K562 (cell line): ENCODE results near the gene WWOX. TPM values are rescaled to one million over a fixed set of nuclear protein-coding genes. Genes with fewer than 3 reads are reported as not detected.

Experiments
- ATAC-seq: fragments of 200-7000 bp; cut with Tn5 transposase; 3 replicates; pipeline ENCODE4 v1.9.1; 2020; ENCODE audit warnings: moderate library complexity
- BruUV-seq: library from RNA; stranded (reverse); fragments of 400-500 nt; replicated peaks from 2 replicates; lab custom pipeline; 2021; lab: Mats Ljungman, UMichigan
- CTCF ChIA-PET: fragments of 300-600 bp; formaldehyde crosslinking; extraction: SDS; loops from one replicate; lab custom pipeline; 2021; ENCODE audit warnings: low intra/inter-chr PET ratio; lab: Yijun Ruan, JAX
- POLR2A ChIA-PET: fragments of 300-600, 350-650 bp; sonication (Branson Sonifier 250); formaldehyde crosslinking; extraction: SDS; loops from one replicate; lab custom pipeline; 2021; ENCODE audit warnings: antibody characterized with exemption, inconsistent platforms; lab: Yijun Ruan, JAX
- DNase-seq, 4 experiments: peaks; one replicate each; pipeline versions ENCODE4 v3.0.0 to v3.0.0-alpha.2; 2011 to 2018; ENCODE audit warnings: low spot score in 3 of 4, mixed read lengths in 3 of 4; ENCODE audit errors: extremely low read depth in 1 of 4
- FAIRE-seq: peaks from 2 replicates; lab custom pipeline; 2011; peaks lifted over from hg19 to GRCh38; lab: Jason Lieb, UNC
- H2AFZ ChIP-seq: 2 replicates; pipeline ENCODE4 v1.6.0; 2011; ENCODE audit warnings: low read depth, low read length, control low read depth, inconsistent platforms
- H3K27ac ChIP-seq: fragments of 200-600 bp; 3 replicates; pipeline ENCODE4 v1.8.0; 2011; ENCODE audit warnings: low read depth, mild to moderate bottlenecking, control low read depth, inconsistent platforms, low read length, moderate library complexity, mixed read lengths; ENCODE audit errors: extremely low read depth
- H3K27me3 ChIP-seq, 2 experiments: fragments of 300-600 bp in 1 of 2; 2 replicates in 1 of 2; 3 replicates in 1 of 2; pipeline versions ENCODE4 v1.6.0 to v1.8.0; 2011; ENCODE audit warnings: inconsistent platforms in 2 of 2, low read length in 2 of 2, mild to moderate bottlenecking in 1 of 2, mixed read lengths in 1 of 2, moderate library complexity in 1 of 2; ENCODE audit not compliant: control insufficient read depth in 2 of 2, insufficient read depth in 2 of 2
- H3K36me3 ChIP-seq: fragments of 300-600 bp; 3 replicates; pipeline ENCODE4 v1.8.0; 2011; ENCODE audit warnings: mild to moderate bottlenecking, low read length, inconsistent platforms; ENCODE audit not compliant: control insufficient read depth, insufficient read depth
- H3K4me1 ChIP-seq, 2 experiments: fragments of 200-600 bp in 1 of 2; replicated peaks in 1 of 2; 2 replicates in 1 of 2; 3 replicates in 1 of 2; pipeline versions ENCODE4 v1.5.1 to v1.8.0; 2011; ENCODE audit warnings: inconsistent platforms in 2 of 2, low read length in 2 of 2, mild to moderate bottlenecking in 1 of 2, mixed read lengths in 1 of 2, moderate library complexity in 1 of 2; ENCODE audit not compliant: control insufficient read depth in 2 of 2, insufficient read depth in 2 of 2
- H3K4me2 ChIP-seq: 2 replicates; pipeline ENCODE4 v1.6.1; 2011; ENCODE audit warnings: low read length, control low read depth, inconsistent platforms, mixed read lengths; ENCODE audit not compliant: insufficient read depth
- H3K4me3 ChIP-seq: fragments of 200-600 bp; sonication (generic), shearing (Covaris generic); 2 replicates; pipeline ENCODE4 v1.5.1; 2016; ENCODE audit warnings: control low read depth, inconsistent platforms
- H3K79me2 ChIP-seq: fragments of 200-600 bp; 3 replicates; pipeline ENCODE4 v1.8.0; 2011; ENCODE audit warnings: low read length, inconsistent platforms; ENCODE audit not compliant: control insufficient read depth, insufficient read depth
- H3K9ac ChIP-seq, 2 experiments: 2 replicates each; pipeline versions ENCODE4 v1.6.0 to v1.6.1; 2011; ENCODE audit warnings: low read depth in 2 of 2, low read length in 2 of 2, control low read depth in 1 of 2, inconsistent platforms in 1 of 2, mild to moderate bottlenecking in 1 of 2, mixed read lengths in 1 of 2; ENCODE audit not compliant: insufficient read depth in 1 of 2
- H3K9me1 ChIP-seq: one replicate; pipeline ENCODE4 v1.6.0; 2011; ENCODE audit warnings: inconsistent platforms, mild to moderate bottlenecking, low read length, moderate library complexity; ENCODE audit not compliant: control insufficient read depth, insufficient read depth
- H3K9me3 ChIP-seq: replicated peaks from 2 replicates; pipeline ENCODE4 v1.5.1; 2011; ENCODE audit warnings: low read depth, low read length, inconsistent platforms; ENCODE audit not compliant: control insufficient read depth, insufficient read depth
- H4K20me1 ChIP-seq: replicated peaks from 2 replicates; pipeline ENCODE4 v1.6.1; 2011; ENCODE audit warnings: low read length, inconsistent platforms, mixed read lengths; ENCODE audit not compliant: control insufficient read depth, insufficient read depth
- DDX20 ChIP-seq: fragments of 450-650 bp; IDR thresholded peaks from 2 replicates; pipeline ENCODE4 v1.6.1; 2016; ENCODE audit warnings: missing genetic modification characterization, low read depth, mild to moderate bottlenecking, missing compliant biosample characterization, moderate library complexity
- HDAC2 ChIP-seq: fragments of 450-650 bp; IDR thresholded peaks from 2 replicates; pipeline ENCODE4 v1.6.1; 2016; ENCODE audit warnings: mild to moderate bottlenecking
- JUNB ChIP-seq: fragments of 450-650 bp; formaldehyde crosslinking; conservative IDR thresholded peaks from 2 replicates; pipeline ENCODE4 v1.4.0; 2020; ENCODE audit warnings: mild to moderate bottlenecking
- MEIS2 ChIP-seq: fragments of 450-650 bp; IDR thresholded peaks from 2 replicates; pipeline ENCODE4 v1.6.1; 2014; ENCODE audit warnings: mild to moderate bottlenecking; ENCODE audit not compliant: partially characterized antibody
- PCBP1 ChIP-seq: fragments of 200-400 bp; formaldehyde crosslinking; IDR thresholded peaks from 2 replicates; pipeline ENCODE4 v1.6.1; 2018; ENCODE audit warnings: mild to moderate bottlenecking, low read depth, low read length; ENCODE audit not compliant: poor library complexity, severe bottlenecking
- SMAD3 ChIP-seq: fragments of 450-650 bp; formaldehyde crosslinking; conservative IDR thresholded peaks from 2 replicates; pipeline ENCODE4 v1.4.0; 2020; ENCODE audit warnings: mild to moderate bottlenecking
- TBP ChIP-seq: optimal IDR thresholded peaks from 2 replicates; pipeline ENCODE3; 2011; ENCODE audit warnings: low read depth, low read length, improper control_type of control experiment
- USF1 ChIP-seq: sonication (generic); formaldehyde crosslinking; IDR thresholded peaks from 2 replicates; pipeline ENCODE4 v1.9.0; 2022; ENCODE audit warnings: mild to moderate bottlenecking, missing genetic modification reagents
- WHSC1 ChIP-seq: IDR thresholded peaks from one replicate; pipeline ENCODE4 v1.6.1; 2012; ENCODE audit warnings: low read length, control low read depth, inconsistent platforms
- ZNF224 ChIP-seq: sonication (generic); formaldehyde crosslinking; IDR thresholded peaks from 2 replicates; pipeline ENCODE4 v1.8.0; 2022; ENCODE audit warnings: mild to moderate bottlenecking, missing genetic modification reagents
- ZNF274 ChIP-seq: IDR thresholded peaks from 2 replicates; pipeline ENCODE4 v1.6.1; 2011; ENCODE audit warnings: low read depth, mild to moderate bottlenecking, low read length, moderate library complexity, borderline replicate concordance
- WGBS: fragments of 100-300 bp; shearing (Covaris generic); methylation state at CpG from one replicate; pipeline ENCODE4 v1.1.6; 2016; ENCODE audit warnings: low coverage, mixed read lengths; ENCODE audit not compliant: insufficient coverage; ENCODE audit errors: missing lambda C conversion rate; 5-methylcytosine and 5-hydroxymethylcytosine counted together
- in situ Hi-C: fragments of 300-500 bp; cut with MboI; formaldehyde crosslinking; loops from 4 replicates; pipeline ENCODE4 v1.15.0; 2018; ENCODE audit warnings: inconsistent platforms, mixed read lengths
- intact Hi-C: fragments of 100-400 bp; cut with micrococcal nuclease; formaldehyde crosslinking; loops from 2 replicates; pipeline ENCODE4 v1.14.2; 2022
- polyA plus RNA-seq, 8 experiments: library from polyadenylated mRNA; depleted of rRNA in 4 of 8; stranded (reverse) in 5 of 8; unstranded in 3 of 8; fragments of >200 nt; fragmentation: Nextera tagmentation in 2 of 8; fragmentation: Illumina TruSeq in 1 of 8; extraction: Ambion mirVana in 2 of 8; extraction: Trizol in 1 of 8; gene quantifications; 2 replicates each; pipeline versions ENCODE4 v1.2.1 to v1.2.3, GENCODE V29; 2011 to 2014; ENCODE audit warnings: inconsistent platforms in 1 of 8, missing spikeins in 1 of 8
- total RNA-seq, 7 experiments: library from RNA; depleted of rRNA in 6 of 7; stranded (reverse); fragments of >200 nt in 6 of 7; fragmentation: Illumina TruSeq in 2 of 7; extraction: Trizol in 2 of 7; gene quantifications; 2 replicates each; pipeline versions ENCODE4 v1.2.1 to v1.2.3, GENCODE V29; 2011 to 2021; ENCODE audit warnings: low replicate concordance in 1 of 7
- TF ChIP-seq, protein P1 (sequence below): fragments of 450-650 bp; formaldehyde crosslinking; IDR thresholded peaks from 2 replicates; pipeline ENCODE4 v1.4.0; 2020; ENCODE audit warnings: mild to moderate bottlenecking, mixed read lengths
- TF ChIP-seq, protein P2 (sequence below): fragments of 450-650 bp; formaldehyde crosslinking; IDR thresholded peaks from 2 replicates; pipeline ENCODE4 v1.4.0; 2020; ENCODE audit warnings: mild to moderate bottlenecking, moderate library complexity

Gene WWOX
- total and polyA plus RNA-seq, 9 of the 15 experiments (the other 6 are each of a cell fraction or from before 2014, with no cell fraction given) = 1.6 to 22.7 (median 8.1) TPM

- BruUV-seq = no TSS peak
Measured at GRCh38 chr16:79173919-79174318, 1074.5 kb downstream of the WWOX start.

More at GRCh38 chr16:79173919-79174318, 1074.5 kb downstream of the WWOX start:
- 2% methylated on average over 4 of the region's 4 CpGs for WGBS
- Histone ChIP-seq H3K9me3 (no peaks in the 10 kb centered on the region), H3K9ac (no peak overlapping the region), H3K4me1 (no peaks in the 10 kb centered on the region), H3K9me1 (no peaks in the 10 kb centered on the region), H3K27ac (no peak overlapping the region), H3K36me3 (no peaks in the 10 kb centered on the region), H3K27me3 (no peaks in the 10 kb centered on the region; a peak in 2 of 5 replicates), H3K79me2 (no peaks in the 10 kb centered on the region), H2AFZ (no peak overlapping the region), H3K4me3 (no peak overlapping the region), H3K4me2 (no peak overlapping the region), H4K20me1 (no peaks in the 10 kb centered on the region)
- DNase-seq (no peak), FAIRE-seq (no peak), ATAC-seq (no peak)
- CTCF ChIA-PET = no interaction called here
- TF ChIP-seq ZNF274 (no peak), USF1 (CRISPR knock-in tag) (no peak), MEIS2 (no peak), PCBP1 (no peak), ZNF224 (CRISPR knock-in tag) (no peak), JUNB (CRISPR knock-in tag) (no peak), HDAC2 (no peak), DDX20 (no peak), SMAD3 (CRISPR knock-in tag) (no peak), TBP (no peak), WHSC1 (no peak)
- TF ChIP-seq, protein P1, sequence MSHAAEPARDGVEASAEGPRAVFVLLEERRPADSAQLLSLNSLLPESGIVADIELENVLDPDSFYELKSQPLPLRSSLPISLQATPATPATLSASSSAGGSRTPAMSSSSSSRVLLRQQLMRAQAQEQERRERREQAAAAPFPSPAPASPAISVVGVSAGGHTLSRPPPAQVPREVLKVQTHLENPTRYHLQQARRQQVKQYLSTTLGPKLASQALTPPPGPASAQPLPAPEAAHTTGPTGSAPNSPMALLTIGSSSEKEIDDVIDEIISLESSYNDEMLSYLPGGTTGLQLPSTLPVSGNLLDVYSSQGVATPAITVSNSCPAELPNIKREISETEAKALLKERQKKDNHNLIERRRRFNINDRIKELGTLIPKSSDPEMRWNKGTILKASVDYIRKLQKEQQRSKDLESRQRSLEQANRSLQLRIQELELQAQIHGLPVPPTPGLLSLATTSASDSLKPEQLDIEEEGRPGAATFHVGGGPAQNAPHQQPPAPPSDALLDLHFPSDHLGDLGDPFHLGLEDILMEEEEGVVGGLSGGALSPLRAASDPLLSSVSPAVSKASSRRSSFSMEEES (CRISPR knock-in tag) = no peak
- TF ChIP-seq, protein P2, sequence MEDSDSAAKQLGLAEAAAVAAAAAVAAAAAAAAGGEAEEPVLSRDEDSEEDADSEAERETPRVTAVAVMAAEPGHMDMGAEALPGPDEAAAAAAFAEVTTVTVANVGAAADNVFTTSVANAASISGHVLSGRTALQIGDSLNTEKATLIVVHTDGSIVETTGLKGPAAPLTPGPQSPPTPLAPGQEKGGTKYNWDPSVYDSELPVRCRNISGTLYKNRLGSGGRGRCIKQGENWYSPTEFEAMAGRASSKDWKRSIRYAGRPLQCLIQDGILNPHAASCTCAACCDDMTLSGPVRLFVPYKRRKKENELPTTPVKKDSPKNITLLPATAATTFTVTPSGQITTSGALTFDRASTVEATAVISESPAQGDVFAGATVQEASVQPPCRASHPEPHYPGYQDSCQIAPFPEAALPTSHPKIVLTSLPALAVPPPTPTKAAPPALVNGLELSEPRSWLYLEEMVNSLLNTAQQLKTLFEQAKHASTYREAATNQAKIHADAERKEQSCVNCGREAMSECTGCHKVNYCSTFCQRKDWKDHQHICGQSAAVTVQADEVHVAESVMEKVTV = no peak
- in situ Hi-C loops = no loop called here
- intact Hi-C loops = no loop called here
- POLR2A ChIA-PET = interaction anchor here (1.4 kb wide), 1 partner anchor 10 kb away, joined by 3 read pairs; no protein-coding TSS in a partner anchor
